A549 treated with CORT108297 at 1 μM for 4 hours (cell line): ENCODE results near the gene WNT4. TPM values are rescaled to one million over a fixed set of nuclear protein-coding genes. Genes with fewer than 3 reads are reported as not detected.

Source experiments
- total RNA-seq: library from RNA; stranded (reverse); fragments of 200-300 nt; extraction: Qiagen RNA extraction; gene quantifications from 5 replicates; pipeline ENCODE4 v1.2.3, GENCODE V29; 2022

The WNT4 gene
- total RNA-seq: 0.17 to 0.26 TPM (median 0.23 TPM) in 5 replicates

GRCh38 chr1:22143065-22144033 is at the start of gene WNT4:
Gene WNT4 (minus strand): TSS chr1:22143097. CDS start chr1:22142922, 175 bp downstream.

Other genes starting within 250 kb of the WNT4 start
- 51.5 to 69.4 TPM (median 62.1 TPM) in 5 replicates for gene HSPG2, start 205.8 kb downstream of the WNT4 start, total RNA-seq
- gene CELA3B, start 166.1 kb downstream of the WNT4 start, total RNA-seq: not detected in 5 replicates
- not detected in 5 replicates for gene CELA3A, start 141.4 kb downstream of the WNT4 start, total RNA-seq
- 143 to 221 TPM (median 146 TPM) in 5 replicates for gene CDC42, start 90.4 kb downstream of the WNT4 start, total RNA-seq